WTC11 (cell line): ENCODE measurements around the gene COL4A5.

Source experiments
- ATF1 ChIP-seq: sonication (generic); formaldehyde crosslinking; IDR thresholded peaks from 2 replicates; pipeline ENCODE4 v1.8.1; 2023; ENCODE audit warnings: mild to moderate bottlenecking, moderate library complexity, missing genetic modification reagents
- ELF4 ChIP-seq: sonication (generic); formaldehyde crosslinking; IDR thresholded peaks from 2 replicates; pipeline ENCODE4 v1.8.1; 2022; ENCODE audit warnings: low read depth, mild to moderate bottlenecking, moderate library complexity, missing genetic modification reagents
- ETV6 ChIP-seq: sonication (generic); formaldehyde crosslinking; IDR thresholded peaks from 2 replicates; pipeline ENCODE4 v1.8.1; 2022; ENCODE audit warnings: mild to moderate bottlenecking, missing genetic modification reagents
- FOXK1 ChIP-seq: sonication (generic); formaldehyde crosslinking; IDR thresholded peaks from 2 replicates; pipeline ENCODE4 v1.8.0; 2022; ENCODE audit warnings: mild to moderate bottlenecking, moderate library complexity, missing genetic modification reagents
- NR3C1 ChIP-seq: sonication (generic); formaldehyde crosslinking; conservative IDR thresholded peaks from 2 replicates; pipeline ENCODE4 v1.8.1; 2023; ENCODE audit warnings: low read depth, mild to moderate bottlenecking, missing genetic modification reagents
- ZBTB21 ChIP-seq: sonication (generic); formaldehyde crosslinking; IDR thresholded peaks from 2 replicates; pipeline ENCODE4 v1.8.1; 2023; ENCODE audit warnings: mild to moderate bottlenecking, missing genetic modification reagents, borderline replicate concordance
- TF ChIP-seq, protein P1 (sequence below): sonication (generic); formaldehyde crosslinking; IDR thresholded peaks from 2 replicates; pipeline ENCODE4 v1.8.1; 2022; ENCODE audit warnings: low read depth, missing genetic modification reagents, borderline replicate concordance
- TF ChIP-seq, protein P2 (sequence below): sonication (generic); formaldehyde crosslinking; IDR thresholded peaks from 2 replicates; pipeline ENCODE4 v1.8.0; 2022; ENCODE audit warnings: mild to moderate bottlenecking, missing genetic modification reagents
- TF ChIP-seq, protein P3 (sequence below): fragments of 200-600 bp; IDR thresholded peaks from 2 replicates; pipeline ENCODE4 v1.8.0; 2022; ENCODE audit warnings: antibody characterized with exemption
- TF ChIP-seq, protein P4 (sequence below): sonication (generic); formaldehyde crosslinking; conservative IDR thresholded peaks from 2 replicates; pipeline ENCODE4 v1.8.1; 2022; ENCODE audit warnings: mild to moderate bottlenecking, missing genetic modification reagents
- TF ChIP-seq, protein P5 (sequence below): sonication (generic); formaldehyde crosslinking; IDR thresholded peaks from 2 replicates; pipeline ENCODE4 v1.8.1; 2023; ENCODE audit warnings: mild to moderate bottlenecking, missing genetic modification reagents, borderline replicate concordance
- TF ChIP-seq, protein P6 (sequence below): sonication (generic); formaldehyde crosslinking; IDR thresholded peaks from 2 replicates; pipeline ENCODE4 v1.8.1; 2023; ENCODE audit warnings: mild to moderate bottlenecking, missing genetic modification reagents, moderate library complexity

DNA sequence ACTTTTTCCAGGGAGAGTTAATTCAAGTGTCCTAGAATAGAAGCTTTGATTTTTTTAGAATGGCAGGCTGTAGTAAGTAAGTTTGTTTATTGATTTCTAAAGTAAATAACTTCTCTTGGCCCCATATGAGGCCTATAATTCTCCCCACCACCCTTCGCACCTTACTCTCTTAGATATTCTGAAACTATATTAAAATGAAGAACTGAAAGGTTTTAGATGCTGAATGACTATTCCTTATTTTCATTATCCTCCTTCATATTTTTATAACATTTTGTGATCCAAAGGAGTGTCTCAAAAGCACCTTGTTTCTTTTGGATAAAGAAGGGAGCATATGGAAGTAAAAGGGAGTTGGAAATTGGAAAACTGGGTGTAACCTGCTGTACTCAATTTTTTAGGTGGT lies 226.5 kb downstream of the COL4A5 start:
- TF ChIP-seq ATF1 (CRISPR knock-in tag) (no peak), ETV6 (no peak), ZBTB21 (CRISPR knock-in tag) (no peak), FOXK1 (CRISPR knock-in tag) (no peak), NR3C1 (CRISPR knock-in tag) (no peak), ELF4 (CRISPR knock-in tag) (no peak)
- TF ChIP-seq, protein P1, sequence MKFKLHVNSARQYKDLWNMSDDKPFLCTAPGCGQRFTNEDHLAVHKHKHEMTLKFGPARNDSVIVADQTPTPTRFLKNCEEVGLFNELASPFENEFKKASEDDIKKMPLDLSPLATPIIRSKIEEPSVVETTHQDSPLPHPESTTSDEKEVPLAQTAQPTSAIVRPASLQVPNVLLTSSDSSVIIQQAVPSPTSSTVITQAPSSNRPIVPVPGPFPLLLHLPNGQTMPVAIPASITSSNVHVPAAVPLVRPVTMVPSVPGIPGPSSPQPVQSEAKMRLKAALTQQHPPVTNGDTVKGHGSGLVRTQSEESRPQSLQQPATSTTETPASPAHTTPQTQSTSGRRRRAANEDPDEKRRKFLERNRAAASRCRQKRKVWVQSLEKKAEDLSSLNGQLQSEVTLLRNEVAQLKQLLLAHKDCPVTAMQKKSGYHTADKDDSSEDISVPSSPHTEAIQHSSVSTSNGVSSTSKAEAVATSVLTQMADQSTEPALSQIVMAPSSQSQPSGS (CRISPR knock-in tag), result no peak
- TF ChIP-seq, protein P2, sequence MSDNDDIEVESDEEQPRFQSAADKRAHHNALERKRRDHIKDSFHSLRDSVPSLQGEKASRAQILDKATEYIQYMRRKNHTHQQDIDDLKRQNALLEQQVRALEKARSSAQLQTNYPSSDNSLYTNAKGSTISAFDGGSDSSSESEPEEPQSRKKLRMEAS, result no peak
- TF ChIP-seq, protein P3, sequence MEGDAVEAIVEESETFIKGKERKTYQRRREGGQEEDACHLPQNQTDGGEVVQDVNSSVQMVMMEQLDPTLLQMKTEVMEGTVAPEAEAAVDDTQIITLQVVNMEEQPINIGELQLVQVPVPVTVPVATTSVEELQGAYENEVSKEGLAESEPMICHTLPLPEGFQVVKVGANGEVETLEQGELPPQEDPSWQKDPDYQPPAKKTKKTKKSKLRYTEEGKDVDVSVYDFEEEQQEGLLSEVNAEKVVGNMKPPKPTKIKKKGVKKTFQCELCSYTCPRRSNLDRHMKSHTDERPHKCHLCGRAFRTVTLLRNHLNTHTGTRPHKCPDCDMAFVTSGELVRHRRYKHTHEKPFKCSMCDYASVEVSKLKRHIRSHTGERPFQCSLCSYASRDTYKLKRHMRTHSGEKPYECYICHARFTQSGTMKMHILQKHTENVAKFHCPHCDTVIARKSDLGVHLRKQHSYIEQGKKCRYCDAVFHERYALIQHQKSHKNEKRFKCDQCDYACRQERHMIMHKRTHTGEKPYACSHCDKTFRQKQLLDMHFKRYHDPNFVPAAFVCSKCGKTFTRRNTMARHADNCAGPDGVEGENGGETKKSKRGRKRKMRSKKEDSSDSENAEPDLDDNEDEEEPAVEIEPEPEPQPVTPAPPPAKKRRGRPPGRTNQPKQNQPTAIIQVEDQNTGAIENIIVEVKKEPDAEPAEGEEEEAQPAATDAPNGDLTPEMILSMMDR, result no peak
- TF ChIP-seq, protein P4, sequence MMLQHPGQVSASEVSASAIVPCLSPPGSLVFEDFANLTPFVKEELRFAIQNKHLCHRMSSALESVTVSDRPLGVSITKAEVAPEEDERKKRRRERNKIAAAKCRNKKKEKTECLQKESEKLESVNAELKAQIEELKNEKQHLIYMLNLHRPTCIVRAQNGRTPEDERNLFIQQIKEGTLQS (CRISPR knock-in tag), result no peak
- TF ChIP-seq, protein P5, sequence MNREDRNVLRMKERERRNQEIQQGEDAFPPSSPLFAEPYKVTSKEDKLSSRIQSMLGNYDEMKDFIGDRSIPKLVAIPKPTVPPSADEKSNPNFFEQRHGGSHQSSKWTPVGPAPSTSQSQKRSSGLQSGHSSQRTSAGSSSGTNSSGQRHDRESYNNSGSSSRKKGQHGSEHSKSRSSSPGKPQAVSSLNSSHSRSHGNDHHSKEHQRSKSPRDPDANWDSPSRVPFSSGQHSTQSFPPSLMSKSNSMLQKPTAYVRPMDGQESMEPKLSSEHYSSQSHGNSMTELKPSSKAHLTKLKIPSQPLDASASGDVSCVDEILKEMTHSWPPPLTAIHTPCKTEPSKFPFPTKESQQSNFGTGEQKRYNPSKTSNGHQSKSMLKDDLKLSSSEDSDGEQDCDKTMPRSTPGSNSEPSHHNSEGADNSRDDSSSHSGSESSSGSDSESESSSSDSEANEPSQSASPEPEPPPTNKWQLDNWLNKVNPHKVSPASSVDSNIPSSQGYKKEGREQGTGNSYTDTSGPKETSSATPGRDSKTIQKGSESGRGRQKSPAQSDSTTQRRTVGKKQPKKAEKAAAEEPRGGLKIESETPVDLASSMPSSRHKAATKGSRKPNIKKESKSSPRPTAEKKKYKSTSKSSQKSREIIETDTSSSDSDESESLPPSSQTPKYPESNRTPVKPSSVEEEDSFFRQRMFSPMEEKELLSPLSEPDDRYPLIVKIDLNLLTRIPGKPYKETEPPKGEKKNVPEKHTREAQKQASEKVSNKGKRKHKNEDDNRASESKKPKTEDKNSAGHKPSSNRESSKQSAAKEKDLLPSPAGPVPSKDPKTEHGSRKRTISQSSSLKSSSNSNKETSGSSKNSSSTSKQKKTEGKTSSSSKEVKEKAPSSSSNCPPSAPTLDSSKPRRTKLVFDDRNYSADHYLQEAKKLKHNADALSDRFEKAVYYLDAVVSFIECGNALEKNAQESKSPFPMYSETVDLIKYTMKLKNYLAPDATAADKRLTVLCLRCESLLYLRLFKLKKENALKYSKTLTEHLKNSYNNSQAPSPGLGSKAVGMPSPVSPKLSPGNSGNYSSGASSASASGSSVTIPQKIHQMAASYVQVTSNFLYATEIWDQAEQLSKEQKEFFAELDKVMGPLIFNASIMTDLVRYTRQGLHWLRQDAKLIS (CRISPR knock-in tag), result no peak
- TF ChIP-seq, protein P6, sequence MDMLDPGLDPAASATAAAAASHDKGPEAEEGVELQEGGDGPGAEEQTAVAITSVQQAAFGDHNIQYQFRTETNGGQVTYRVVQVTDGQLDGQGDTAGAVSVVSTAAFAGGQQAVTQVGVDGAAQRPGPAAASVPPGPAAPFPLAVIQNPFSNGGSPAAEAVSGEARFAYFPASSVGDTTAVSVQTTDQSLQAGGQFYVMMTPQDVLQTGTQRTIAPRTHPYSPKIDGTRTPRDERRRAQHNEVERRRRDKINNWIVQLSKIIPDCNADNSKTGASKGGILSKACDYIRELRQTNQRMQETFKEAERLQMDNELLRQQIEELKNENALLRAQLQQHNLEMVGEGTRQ (CRISPR knock-in tag), result no peak
